GM23338 (cell line): ENCODE results near the gene SNTG2. TPM values are rescaled to one million over a fixed set of nuclear protein-coding genes. Genes with fewer than 3 reads are reported as not detected.
A peak's percentile ranks its signal among the peaks of the same experiment; 100 is the strongest.

Experiments
- ATAC-seq: fragments of 200-7000 bp; cut with Tn5 transposase; 3 replicates; pipeline ENCODE4 v1.9.1; 2020
- DNase-seq: peaks from one replicate; pipeline ENCODE4 v3.0.0-alpha.2; 2015; ENCODE audit warnings: low spot score
- H2AFZ ChIP-seq: fragments of 200-600 bp; sonication (generic); 2 replicates; pipeline ENCODE4 v1.8.0; 2016; ENCODE audit warnings: antibody characterized with exemption, mild to moderate bottlenecking, moderate library complexity
- H3F3A ChIP-seq: fragments of 200-600 bp; sonication (generic); replicated peaks from 2 replicates; pipeline ENCODE4 v1.8.0; 2017; ENCODE audit warnings: antibody characterized with exemption, mixed run types, low read depth
- H3K27ac ChIP-seq: fragments of 200-600 bp; sonication (generic); 2 replicates; pipeline ENCODE4 v1.6.1; 2016; ENCODE audit warnings: low read depth
- H3K27me3 ChIP-seq: fragments of 200-600 bp; sonication (generic); 2 replicates; pipeline ENCODE4 v1.8.0; 2016; ENCODE audit warnings: mild to moderate bottlenecking, mixed run types, moderate library complexity; ENCODE audit not compliant: insufficient read depth
- H3K36me3 ChIP-seq: fragments of 200-600 bp; sonication (generic); 2 replicates; pipeline ENCODE4 v1.8.0; 2016; ENCODE audit warnings: mild to moderate bottlenecking; ENCODE audit not compliant: insufficient read depth
- H3K4me1 ChIP-seq: fragments of 200-600 bp; sonication (generic); 2 replicates; pipeline ENCODE4 v1.8.0; 2016; ENCODE audit warnings: mild to moderate bottlenecking, moderate library complexity; ENCODE audit not compliant: insufficient read depth
- H3K4me2 ChIP-seq: fragments of 200-600 bp; sonication (generic); 2 replicates; pipeline ENCODE4 v1.7.1; 2017; ENCODE audit warnings: mixed run types
- H3K4me3 ChIP-seq: fragments of 200-600 bp; sonication (generic); 2 replicates; pipeline ENCODE4 v1.6.1; 2016; ENCODE audit warnings: mixed run types
- H3K79me2 ChIP-seq: fragments of 200-600 bp; sonication (generic); replicated peaks from 2 replicates; pipeline ENCODE4 v1.8.0; 2017; ENCODE audit warnings: mild to moderate bottlenecking; ENCODE audit not compliant: insufficient read depth
- H3K9me2 ChIP-seq: fragments of 200-600 bp; sonication (generic); 2 replicates; pipeline ENCODE4 v1.8.0; 2017; ENCODE audit not compliant: insufficient read depth
- H4K20me1 ChIP-seq: fragments of 200-600 bp; sonication (generic); replicated peaks from 2 replicates; pipeline ENCODE4 v1.8.0; 2017; ENCODE audit warnings: mild to moderate bottlenecking; ENCODE audit not compliant: insufficient read depth
- H3K27ac Mint-ChIP-seq: 2 replicates; pipeline ENCODE4 v1.8.0; 2020; ENCODE audit warnings: inconsistent platforms, mild to moderate bottlenecking, moderate library complexity, mixed read lengths
- H3K27me3 Mint-ChIP-seq: 3 replicates; pipeline ENCODE4 v1.8.0; 2022; ENCODE audit warnings: low read depth, mild to moderate bottlenecking, moderate library complexity, mixed read lengths, inconsistent platforms; ENCODE audit not compliant: insufficient read depth, poor library complexity
- H3K36me3 Mint-ChIP-seq: 3 replicates; pipeline ENCODE4 v1.8.0; 2021; ENCODE audit warnings: low read depth, mild to moderate bottlenecking, inconsistent platforms, moderate library complexity, mixed read lengths
- H3K4me1 Mint-ChIP-seq: 3 replicates; pipeline ENCODE4 v1.8.0; 2020; ENCODE audit warnings: mild to moderate bottlenecking, inconsistent platforms, mixed read lengths
- H3K4me3 Mint-ChIP-seq: 3 replicates; pipeline ENCODE4 v1.8.0; 2021; ENCODE audit warnings: moderate library complexity, mild to moderate bottlenecking, inconsistent platforms, mixed read lengths
- H3K9me3 Mint-ChIP-seq: 3 replicates; pipeline ENCODE4 v1.8.0; 2020; ENCODE audit warnings: moderate library complexity, mild to moderate bottlenecking, inconsistent platforms, mixed read lengths
- CREB1 ChIP-seq: fragments of 250-450 bp; sonication (Bioruptor Pico); IDR thresholded peaks from 2 replicates; pipeline ENCODE4 v1.5.0; 2020; ENCODE audit warnings: low read depth, mild to moderate bottlenecking, moderate library complexity
- EZH2 ChIP-seq: fragments of 200-600 bp; sonication (generic); IDR thresholded peaks from one replicate; pipeline ENCODE4 v1.8.0; 2017; ENCODE audit warnings: antibody characterized with exemption, mild to moderate bottlenecking, low read depth; ENCODE audit not compliant: unreplicated experiment
- EZH2phosphoT487 ChIP-seq: fragments of 200-600 bp; sonication (generic); IDR thresholded peaks from one replicate; pipeline ENCODE4 v1.8.1; 2018; ENCODE audit warnings: antibody characterized with exemption; ENCODE audit not compliant: unreplicated experiment
- JUNB ChIP-seq: IDR thresholded peaks from one replicate; pipeline ENCODE4 v1.6.1; 2016; ENCODE audit warnings: antibody characterized with exemption; ENCODE audit not compliant: unreplicated experiment
- NANOG ChIP-seq: IDR thresholded peaks from 2 replicates; pipeline ENCODE4 v1.6.1; 2016; ENCODE audit warnings: antibody characterized with exemption, borderline replicate concordance
- POLR2AphosphoS5 ChIP-seq: IDR thresholded peaks from 2 replicates; pipeline ENCODE4 v1.6.1; 2016; ENCODE audit warnings: antibody characterized with exemption, low read depth
- REST ChIP-seq: IDR thresholded peaks from one replicate; pipeline ENCODE4 v1.6.1; 2018; ENCODE audit warnings: antibody characterized with exemption; ENCODE audit not compliant: unreplicated experiment
- STAT1 ChIP-seq: IDR thresholded peaks from one replicate; pipeline ENCODE4 v1.6.1; 2016; ENCODE audit warnings: antibody characterized with exemption; ENCODE audit not compliant: unreplicated experiment
- ZNF114 ChIP-seq: fragments of 250-450 bp; sonication (Bioruptor Pico); IDR thresholded peaks from 2 replicates; pipeline ENCODE4 v1.5.0; 2020; ENCODE audit warnings: mild to moderate bottlenecking, moderate library complexity
- ZNF331 ChIP-seq: fragments of 250-450 bp; sonication (Bioruptor Pico); IDR thresholded peaks from 2 replicates; pipeline ENCODE4 v1.5.0; 2020; ENCODE audit warnings: low read depth, mild to moderate bottlenecking, moderate library complexity
- ZNF462 ChIP-seq: fragments of 250-450 bp; sonication (Bioruptor Pico); IDR thresholded peaks from 2 replicates; pipeline ENCODE4 v1.5.0; 2020; ENCODE audit warnings: mild to moderate bottlenecking, moderate library complexity
- polyA plus RNA-seq: library from polyadenylated mRNA; unstranded; fragments of >200 nt; fragmentation: Nextera tagmentation; extraction: Ambion mirVana; gene quantifications from 2 replicates; pipeline ENCODE4 v1.2.1, GENCODE V29; 2016
- total RNA-seq: library from RNA; depleted of rRNA; stranded (reverse); fragments of >200 nt; shearing (Covaris generic); gene quantifications from 2 replicates; pipeline ENCODE4 v1.2.3, GENCODE V29; 2014
- TF ChIP-seq, protein P1 (sequence below), 2 experiments: fragments of 200-600 bp in 1 of 2; sonication (generic) in 1 of 2; conservative IDR thresholded peaks; 2 replicates each; pipeline versions ENCODE4 v1.5.1 to v1.6.1; 2016 to 2017; ENCODE audit warnings: antibody characterized with exemption in 2 of 2, low read depth in 2 of 2, mild to moderate bottlenecking in 2 of 2, moderate library complexity in 1 of 2
- TF ChIP-seq, protein P2 (sequence below): IDR thresholded peaks from 2 replicates; pipeline ENCODE4 v1.6.1; 2016; ENCODE audit warnings: antibody characterized with exemption

The SNTG2 gene
- total and polyA plus RNA-seq, 2 experiments from 2014 or later, result 27.5 to 60.4 TPM

- H3K4me2 ChIP-seq, result no peak overlapping the region
- no peak overlapping the region for H3K27ac ChIP-seq
- Mint-ChIP-seq H3K9me3 (peaks cover 3% of the 10 kb centered on the region), H3K27ac (no peak overlapping the region), H3K36me3 (peaks cover 24% of the 10 kb centered on the region), H3K4me3 (no peak overlapping the region), H3K4me1 (no peaks in the 10 kb centered on the region), H3K27me3 (peaks cover 2% of the 10 kb centered on the region)
- no peak overlapping the region for H3K4me3 ChIP-seq
- no peak for DNase-seq
- no peaks in the 10 kb centered on the region for H3K27me3 ChIP-seq
- peaks cover 5% of the 10 kb centered on the region for H3K36me3 ChIP-seq
- peaks cover 12% of the 10 kb centered on the region; the same call in 1 of the 2 replicates for H4K20me1 ChIP-seq
- H2AFZ ChIP-seq, result no peak overlapping the region
- H3K9me2 ChIP-seq, result no peaks in the 10 kb centered on the region
- no peak for TF ChIP-seq NANOG
- no peak for TF ChIP-seq ZNF114
- TF ChIP-seq, protein P1, sequence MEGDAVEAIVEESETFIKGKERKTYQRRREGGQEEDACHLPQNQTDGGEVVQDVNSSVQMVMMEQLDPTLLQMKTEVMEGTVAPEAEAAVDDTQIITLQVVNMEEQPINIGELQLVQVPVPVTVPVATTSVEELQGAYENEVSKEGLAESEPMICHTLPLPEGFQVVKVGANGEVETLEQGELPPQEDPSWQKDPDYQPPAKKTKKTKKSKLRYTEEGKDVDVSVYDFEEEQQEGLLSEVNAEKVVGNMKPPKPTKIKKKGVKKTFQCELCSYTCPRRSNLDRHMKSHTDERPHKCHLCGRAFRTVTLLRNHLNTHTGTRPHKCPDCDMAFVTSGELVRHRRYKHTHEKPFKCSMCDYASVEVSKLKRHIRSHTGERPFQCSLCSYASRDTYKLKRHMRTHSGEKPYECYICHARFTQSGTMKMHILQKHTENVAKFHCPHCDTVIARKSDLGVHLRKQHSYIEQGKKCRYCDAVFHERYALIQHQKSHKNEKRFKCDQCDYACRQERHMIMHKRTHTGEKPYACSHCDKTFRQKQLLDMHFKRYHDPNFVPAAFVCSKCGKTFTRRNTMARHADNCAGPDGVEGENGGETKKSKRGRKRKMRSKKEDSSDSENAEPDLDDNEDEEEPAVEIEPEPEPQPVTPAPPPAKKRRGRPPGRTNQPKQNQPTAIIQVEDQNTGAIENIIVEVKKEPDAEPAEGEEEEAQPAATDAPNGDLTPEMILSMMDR (conservative IDR thresholded peaks at IDR 0.05; ENCODE audit: low read depth in 2 of 2), result no peak
- TF ChIP-seq CREB1 (CRISPR knock-in tag), result no peak
- no peak for TF ChIP-seq EZH2phosphoT487
- no peak for TF ChIP-seq ZNF462 (CRISPR knock-in tag)
- no peak for TF ChIP-seq STAT1
- no peak for TF ChIP-seq POLR2AphosphoS5
- no peak for TF ChIP-seq ZNF331 (CRISPR knock-in tag)
- TF ChIP-seq, protein P2, sequence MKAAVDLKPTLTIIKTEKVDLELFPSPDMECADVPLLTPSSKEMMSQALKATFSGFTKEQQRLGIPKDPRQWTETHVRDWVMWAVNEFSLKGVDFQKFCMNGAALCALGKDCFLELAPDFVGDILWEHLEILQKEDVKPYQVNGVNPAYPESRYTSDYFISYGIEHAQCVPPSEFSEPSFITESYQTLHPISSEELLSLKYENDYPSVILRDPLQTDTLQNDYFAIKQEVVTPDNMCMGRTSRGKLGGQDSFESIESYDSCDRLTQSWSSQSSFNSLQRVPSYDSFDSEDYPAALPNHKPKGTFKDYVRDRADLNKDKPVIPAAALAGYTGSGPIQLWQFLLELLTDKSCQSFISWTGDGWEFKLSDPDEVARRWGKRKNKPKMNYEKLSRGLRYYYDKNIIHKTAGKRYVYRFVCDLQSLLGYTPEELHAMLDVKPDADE, result no peak
- no peak for TF ChIP-seq EZH2
- no peak for TF ChIP-seq REST
- TF ChIP-seq JUNB, result no peak
- ATAC-seq, result peak; percentile 71
- H3K79me2 ChIP-seq, result no peaks in the 10 kb centered on the region
- 0 out of 2 replicates have a peak, but pooled peaks cover 4% of the 10 kb centered on the region for H3F3A ChIP-seq
- H3K4me1 ChIP-seq, result no peaks in the 10 kb centered on the region
Observed at GRCh38 chr2:1091895-1092585, 141.4 kb downstream of the SNTG2 start.
